GM23338 (cell line): Measurements from ENCODE around the gene CDH23. TPM values are rescaled to one million over a fixed set of nuclear protein-coding genes. Genes with fewer than 3 reads are reported as not detected.

Source experiments
- ATAC-seq: fragments of 200-7000 bp; cut with Tn5 transposase; 3 replicates; pipeline ENCODE4 v1.9.1; 2020
- DNase-seq: peaks from one replicate; pipeline ENCODE4 v3.0.0-alpha.2; 2015; ENCODE audit warnings: low spot score
- H2AFZ ChIP-seq: fragments of 200-600 bp; sonication (generic); 2 replicates; pipeline ENCODE4 v1.8.0; 2016; ENCODE audit warnings: antibody characterized with exemption, mild to moderate bottlenecking, moderate library complexity
- H3F3A ChIP-seq: fragments of 200-600 bp; sonication (generic); replicated peaks from 2 replicates; pipeline ENCODE4 v1.8.0; 2017; ENCODE audit warnings: antibody characterized with exemption, mixed run types, low read depth
- H3K27ac ChIP-seq: fragments of 200-600 bp; sonication (generic); 2 replicates; pipeline ENCODE4 v1.6.1; 2016; ENCODE audit warnings: low read depth
- H3K27me3 ChIP-seq: fragments of 200-600 bp; sonication (generic); 2 replicates; pipeline ENCODE4 v1.8.0; 2016; ENCODE audit warnings: mild to moderate bottlenecking, mixed run types, moderate library complexity; ENCODE audit not compliant: insufficient read depth
- H3K36me3 ChIP-seq: fragments of 200-600 bp; sonication (generic); 2 replicates; pipeline ENCODE4 v1.8.0; 2016; ENCODE audit warnings: mild to moderate bottlenecking; ENCODE audit not compliant: insufficient read depth
- H3K4me1 ChIP-seq: fragments of 200-600 bp; sonication (generic); 2 replicates; pipeline ENCODE4 v1.8.0; 2016; ENCODE audit warnings: mild to moderate bottlenecking, moderate library complexity; ENCODE audit not compliant: insufficient read depth
- H3K4me2 ChIP-seq: fragments of 200-600 bp; sonication (generic); 2 replicates; pipeline ENCODE4 v1.7.1; 2017; ENCODE audit warnings: mixed run types
- H3K4me3 ChIP-seq: fragments of 200-600 bp; sonication (generic); 2 replicates; pipeline ENCODE4 v1.6.1; 2016; ENCODE audit warnings: mixed run types
- H3K79me2 ChIP-seq: fragments of 200-600 bp; sonication (generic); replicated peaks from 2 replicates; pipeline ENCODE4 v1.8.0; 2017; ENCODE audit warnings: mild to moderate bottlenecking; ENCODE audit not compliant: insufficient read depth
- H3K9me2 ChIP-seq: fragments of 200-600 bp; sonication (generic); 2 replicates; pipeline ENCODE4 v1.8.0; 2017; ENCODE audit not compliant: insufficient read depth
- H4K20me1 ChIP-seq: fragments of 200-600 bp; sonication (generic); replicated peaks from 2 replicates; pipeline ENCODE4 v1.8.0; 2017; ENCODE audit warnings: mild to moderate bottlenecking; ENCODE audit not compliant: insufficient read depth
- H3K27ac Mint-ChIP-seq: 2 replicates; pipeline ENCODE4 v1.8.0; 2020; ENCODE audit warnings: inconsistent platforms, mild to moderate bottlenecking, moderate library complexity, mixed read lengths
- H3K27me3 Mint-ChIP-seq: 3 replicates; pipeline ENCODE4 v1.8.0; 2022; ENCODE audit warnings: low read depth, mild to moderate bottlenecking, moderate library complexity, mixed read lengths, inconsistent platforms; ENCODE audit not compliant: insufficient read depth, poor library complexity
- H3K36me3 Mint-ChIP-seq: 3 replicates; pipeline ENCODE4 v1.8.0; 2021; ENCODE audit warnings: low read depth, mild to moderate bottlenecking, inconsistent platforms, moderate library complexity, mixed read lengths
- H3K4me1 Mint-ChIP-seq: 3 replicates; pipeline ENCODE4 v1.8.0; 2020; ENCODE audit warnings: mild to moderate bottlenecking, inconsistent platforms, mixed read lengths
- H3K4me3 Mint-ChIP-seq: 3 replicates; pipeline ENCODE4 v1.8.0; 2021; ENCODE audit warnings: moderate library complexity, mild to moderate bottlenecking, inconsistent platforms, mixed read lengths
- H3K9me3 Mint-ChIP-seq: 3 replicates; pipeline ENCODE4 v1.8.0; 2020; ENCODE audit warnings: moderate library complexity, mild to moderate bottlenecking, inconsistent platforms, mixed read lengths
- CREB1 ChIP-seq: fragments of 250-450 bp; sonication (Bioruptor Pico); IDR thresholded peaks from 2 replicates; pipeline ENCODE4 v1.5.0; 2020; ENCODE audit warnings: low read depth, mild to moderate bottlenecking, moderate library complexity
- EZH2 ChIP-seq: fragments of 200-600 bp; sonication (generic); IDR thresholded peaks from one replicate; pipeline ENCODE4 v1.8.0; 2017; ENCODE audit warnings: antibody characterized with exemption, mild to moderate bottlenecking, low read depth; ENCODE audit not compliant: unreplicated experiment
- EZH2phosphoT487 ChIP-seq: fragments of 200-600 bp; sonication (generic); IDR thresholded peaks from one replicate; pipeline ENCODE4 v1.8.1; 2018; ENCODE audit warnings: antibody characterized with exemption; ENCODE audit not compliant: unreplicated experiment
- JUNB ChIP-seq: IDR thresholded peaks from one replicate; pipeline ENCODE4 v1.6.1; 2016; ENCODE audit warnings: antibody characterized with exemption; ENCODE audit not compliant: unreplicated experiment
- NANOG ChIP-seq: IDR thresholded peaks from 2 replicates; pipeline ENCODE4 v1.6.1; 2016; ENCODE audit warnings: antibody characterized with exemption, borderline replicate concordance
- POLR2AphosphoS5 ChIP-seq: IDR thresholded peaks from 2 replicates; pipeline ENCODE4 v1.6.1; 2016; ENCODE audit warnings: antibody characterized with exemption, low read depth
- STAT1 ChIP-seq: IDR thresholded peaks from one replicate; pipeline ENCODE4 v1.6.1; 2016; ENCODE audit warnings: antibody characterized with exemption; ENCODE audit not compliant: unreplicated experiment
- ZNF114 ChIP-seq: fragments of 250-450 bp; sonication (Bioruptor Pico); IDR thresholded peaks from 2 replicates; pipeline ENCODE4 v1.5.0; 2020; ENCODE audit warnings: mild to moderate bottlenecking, moderate library complexity
- ZNF331 ChIP-seq: fragments of 250-450 bp; sonication (Bioruptor Pico); IDR thresholded peaks from 2 replicates; pipeline ENCODE4 v1.5.0; 2020; ENCODE audit warnings: low read depth, mild to moderate bottlenecking, moderate library complexity
- polyA plus RNA-seq: library from polyadenylated mRNA; unstranded; fragments of >200 nt; fragmentation: Nextera tagmentation; extraction: Ambion mirVana; gene quantifications from 2 replicates; pipeline ENCODE4 v1.2.1, GENCODE V29; 2016
- total RNA-seq: library from RNA; depleted of rRNA; stranded (reverse); fragments of >200 nt; shearing (Covaris generic); gene quantifications from 2 replicates; pipeline ENCODE4 v1.2.3, GENCODE V29; 2014
- TF ChIP-seq, protein P1 (sequence below): fragments of 250-450 bp; sonication (Bioruptor Pico); IDR thresholded peaks from 2 replicates; pipeline ENCODE4 v1.5.0; 2020; ENCODE audit warnings: mild to moderate bottlenecking, moderate library complexity
- TF ChIP-seq, protein P2 (sequence below): IDR thresholded peaks from 2 replicates; pipeline ENCODE4 v1.6.1; 2016; ENCODE audit warnings: antibody characterized with exemption
- TF ChIP-seq, protein P3 (sequence below): IDR thresholded peaks from one replicate; pipeline ENCODE4 v1.6.1; 2018; ENCODE audit warnings: antibody characterized with exemption; ENCODE audit not compliant: unreplicated experiment
- TF ChIP-seq, protein P4 (sequence below), 2 experiments: fragments of 200-600 bp in 1 of 2; sonication (generic) in 1 of 2; conservative IDR thresholded peaks; 2 replicates each; pipeline versions ENCODE4 v1.5.1 to v1.6.1; 2016 to 2017; ENCODE audit warnings: antibody characterized with exemption in 2 of 2, low read depth in 2 of 2, mild to moderate bottlenecking in 2 of 2, moderate library complexity in 1 of 2

Gene CDH23
- total and polyA plus RNA-seq, 2 experiments from 2014 or later = 0.95 to 4.3 TPM

DNA sequence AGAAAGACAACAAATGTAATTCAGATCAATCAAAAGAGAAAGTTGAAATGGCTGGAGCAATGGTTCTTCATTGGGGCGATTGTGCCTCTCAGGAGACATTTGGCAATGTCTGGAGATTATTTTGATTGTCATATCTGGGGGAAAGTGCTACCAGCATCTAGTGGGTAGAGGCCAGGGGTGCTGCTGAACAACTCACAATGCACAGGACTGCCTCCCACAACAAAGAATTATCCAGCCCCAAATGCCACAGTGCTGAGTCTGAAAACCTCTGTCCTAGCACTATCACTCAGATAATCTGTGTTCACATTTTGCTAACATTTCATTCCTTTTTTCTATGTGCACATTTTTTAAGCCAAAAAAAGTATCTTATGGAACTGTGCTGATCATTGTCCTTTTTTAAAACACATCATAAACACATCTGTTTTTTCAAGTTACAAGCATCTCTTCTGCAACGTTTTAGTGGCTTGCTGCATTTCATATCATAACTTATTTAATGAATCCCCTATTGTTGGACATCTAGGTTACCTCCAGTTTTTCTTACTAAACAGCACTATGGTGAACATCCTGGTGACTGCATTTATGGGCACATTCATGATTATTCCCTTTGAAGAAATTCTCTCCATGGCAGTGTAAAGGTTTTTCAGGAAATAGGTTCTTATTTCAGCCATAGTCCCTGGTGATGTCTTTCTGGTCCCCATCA lies 208.7 kb downstream of the CDH23 start:
- Mint-ChIP-seq H3K4me1 (peaks cover 35% of the 10 kb centered on the region), H3K9me3 (no peaks in the 10 kb centered on the region)
- H3K79me2 ChIP-seq = no peaks in the 10 kb centered on the region

More for the DNA sequence above, 208.7 kb downstream of the CDH23 start:
- Mint-ChIP-seq H3K27me3 (peaks cover 3% of the 10 kb centered on the region), H3K27ac (no peak overlapping the region), H3K4me3 (no peak overlapping the region), H3K36me3 (no peaks in the 10 kb centered on the region)
- Histone ChIP-seq H2AFZ (no peak overlapping the region), H4K20me1 (no peaks in the 10 kb centered on the region), H3K4me3 (no peak overlapping the region), H3K4me1 (no peaks in the 10 kb centered on the region; the same call in 1 of the 2 replicates), H3F3A (no peaks in the 10 kb centered on the region), H3K27me3 (no peaks in the 10 kb centered on the region), H3K27ac (no peak overlapping the region), H3K4me2 (no peak overlapping the region), H3K36me3 (no peaks in the 10 kb centered on the region), H3K9me2 (no peaks in the 10 kb centered on the region)
- no peak for DNase-seq
- TF ChIP-seq ZNF331 (CRISPR knock-in tag) (no peak), EZH2phosphoT487 (no peak), NANOG (no peak), CREB1 (CRISPR knock-in tag) (no peak), ZNF114 (CRISPR knock-in tag) (no peak), EZH2 (no peak), POLR2AphosphoS5 (no peak), JUNB (no peak), STAT1 (no peak)
- TF ChIP-seq, protein P1, sequence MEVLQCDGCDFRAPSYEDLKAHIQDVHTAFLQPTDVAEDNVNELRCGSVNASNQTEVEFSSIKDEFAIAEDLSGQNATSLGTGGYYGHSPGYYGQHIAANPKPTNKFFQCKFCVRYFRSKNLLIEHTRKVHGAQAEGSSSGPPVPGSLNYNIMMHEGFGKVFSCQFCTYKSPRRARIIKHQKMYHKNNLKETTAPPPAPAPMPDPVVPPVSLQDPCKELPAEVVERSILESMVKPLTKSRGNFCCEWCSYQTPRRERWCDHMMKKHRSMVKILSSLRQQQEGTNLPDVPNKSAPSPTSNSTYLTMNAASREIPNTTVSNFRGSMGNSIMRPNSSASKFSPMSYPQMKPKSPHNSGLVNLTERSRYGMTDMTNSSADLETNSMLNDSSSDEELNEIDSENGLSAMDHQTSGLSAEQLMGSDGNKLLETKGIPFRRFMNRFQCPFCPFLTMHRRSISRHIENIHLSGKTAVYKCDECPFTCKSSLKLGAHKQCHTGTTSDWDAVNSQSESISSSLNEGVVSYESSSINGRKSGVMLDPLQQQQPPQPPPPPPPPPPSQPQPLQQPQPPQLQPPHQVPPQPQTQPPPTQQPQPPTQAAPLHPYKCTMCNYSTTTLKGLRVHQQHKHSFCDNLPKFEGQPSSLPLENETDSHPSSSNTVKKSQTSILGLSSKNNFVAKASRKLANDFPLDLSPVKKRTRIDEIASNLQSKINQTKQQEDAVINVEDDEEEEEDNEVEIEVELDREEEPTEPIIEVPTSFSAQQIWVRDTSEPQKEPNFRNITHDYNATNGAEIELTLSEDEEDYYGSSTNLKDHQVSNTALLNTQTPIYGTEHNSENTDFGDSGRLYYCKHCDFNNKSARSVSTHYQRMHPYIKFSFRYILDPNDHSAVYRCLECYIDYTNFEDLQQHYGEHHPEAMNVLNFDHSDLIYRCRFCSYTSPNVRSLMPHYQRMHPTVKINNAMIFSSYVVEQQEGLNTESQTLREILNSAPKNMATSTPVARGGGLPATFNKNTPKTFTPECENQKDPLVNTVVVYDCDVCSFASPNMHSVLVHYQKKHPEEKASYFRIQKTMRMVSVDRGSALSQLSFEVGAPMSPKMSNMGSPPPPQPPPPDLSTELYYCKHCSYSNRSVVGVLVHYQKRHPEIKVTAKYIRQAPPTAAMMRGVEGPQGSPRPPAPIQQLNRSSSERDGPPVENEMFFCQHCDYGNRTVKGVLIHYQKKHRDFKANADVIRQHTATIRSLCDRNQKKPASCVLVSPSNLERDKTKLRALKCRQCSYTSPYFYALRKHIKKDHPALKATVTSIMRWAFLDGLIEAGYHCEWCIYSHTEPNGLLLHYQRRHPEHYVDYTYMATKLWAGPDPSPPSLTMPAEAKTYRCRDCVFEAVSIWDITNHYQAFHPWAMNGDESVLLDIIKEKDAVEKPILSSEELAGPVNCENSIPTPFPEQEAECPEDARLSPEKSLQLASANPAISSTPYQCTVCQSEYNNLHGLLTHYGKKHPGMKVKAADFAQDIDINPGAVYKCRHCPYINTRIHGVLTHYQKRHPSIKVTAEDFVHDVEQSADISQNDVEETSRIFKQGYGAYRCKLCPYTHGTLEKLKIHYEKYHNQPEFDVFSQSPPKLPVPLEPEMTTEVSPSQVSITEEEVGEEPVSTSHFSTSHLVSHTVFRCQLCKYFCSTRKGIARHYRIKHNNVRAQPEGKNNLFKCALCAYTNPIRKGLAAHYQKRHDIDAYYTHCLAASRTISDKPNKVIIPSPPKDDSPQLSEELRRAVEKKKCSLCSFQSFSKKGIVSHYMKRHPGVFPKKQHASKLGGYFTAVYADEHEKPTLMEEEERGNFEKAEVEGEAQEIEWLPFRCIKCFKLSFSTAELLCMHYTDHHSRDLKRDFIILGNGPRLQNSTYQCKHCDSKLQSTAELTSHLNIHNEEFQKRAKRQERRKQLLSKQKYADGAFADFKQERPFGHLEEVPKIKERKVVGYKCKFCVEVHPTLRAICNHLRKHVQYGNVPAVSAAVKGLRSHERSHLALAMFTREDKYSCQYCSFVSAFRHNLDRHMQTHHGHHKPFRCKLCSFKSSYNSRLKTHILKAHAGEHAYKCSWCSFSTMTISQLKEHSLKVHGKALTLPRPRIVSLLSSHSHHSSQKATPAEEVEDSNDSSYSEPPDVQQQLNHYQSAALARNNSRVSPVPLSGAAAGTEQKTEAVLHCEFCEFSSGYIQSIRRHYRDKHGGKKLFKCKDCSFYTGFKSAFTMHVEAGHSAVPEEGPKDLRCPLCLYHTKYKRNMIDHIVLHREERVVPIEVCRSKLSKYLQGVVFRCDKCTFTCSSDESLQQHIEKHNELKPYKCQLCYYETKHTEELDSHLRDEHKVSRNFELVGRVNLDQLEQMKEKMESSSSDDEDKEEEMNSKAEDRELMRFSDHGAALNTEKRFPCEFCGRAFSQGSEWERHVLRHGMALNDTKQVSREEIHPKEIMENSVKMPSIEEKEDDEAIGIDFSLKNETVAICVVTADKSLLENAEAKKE (CRISPR knock-in tag) = no peak
- TF ChIP-seq, protein P2, sequence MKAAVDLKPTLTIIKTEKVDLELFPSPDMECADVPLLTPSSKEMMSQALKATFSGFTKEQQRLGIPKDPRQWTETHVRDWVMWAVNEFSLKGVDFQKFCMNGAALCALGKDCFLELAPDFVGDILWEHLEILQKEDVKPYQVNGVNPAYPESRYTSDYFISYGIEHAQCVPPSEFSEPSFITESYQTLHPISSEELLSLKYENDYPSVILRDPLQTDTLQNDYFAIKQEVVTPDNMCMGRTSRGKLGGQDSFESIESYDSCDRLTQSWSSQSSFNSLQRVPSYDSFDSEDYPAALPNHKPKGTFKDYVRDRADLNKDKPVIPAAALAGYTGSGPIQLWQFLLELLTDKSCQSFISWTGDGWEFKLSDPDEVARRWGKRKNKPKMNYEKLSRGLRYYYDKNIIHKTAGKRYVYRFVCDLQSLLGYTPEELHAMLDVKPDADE = no peak
- TF ChIP-seq, protein P3, sequence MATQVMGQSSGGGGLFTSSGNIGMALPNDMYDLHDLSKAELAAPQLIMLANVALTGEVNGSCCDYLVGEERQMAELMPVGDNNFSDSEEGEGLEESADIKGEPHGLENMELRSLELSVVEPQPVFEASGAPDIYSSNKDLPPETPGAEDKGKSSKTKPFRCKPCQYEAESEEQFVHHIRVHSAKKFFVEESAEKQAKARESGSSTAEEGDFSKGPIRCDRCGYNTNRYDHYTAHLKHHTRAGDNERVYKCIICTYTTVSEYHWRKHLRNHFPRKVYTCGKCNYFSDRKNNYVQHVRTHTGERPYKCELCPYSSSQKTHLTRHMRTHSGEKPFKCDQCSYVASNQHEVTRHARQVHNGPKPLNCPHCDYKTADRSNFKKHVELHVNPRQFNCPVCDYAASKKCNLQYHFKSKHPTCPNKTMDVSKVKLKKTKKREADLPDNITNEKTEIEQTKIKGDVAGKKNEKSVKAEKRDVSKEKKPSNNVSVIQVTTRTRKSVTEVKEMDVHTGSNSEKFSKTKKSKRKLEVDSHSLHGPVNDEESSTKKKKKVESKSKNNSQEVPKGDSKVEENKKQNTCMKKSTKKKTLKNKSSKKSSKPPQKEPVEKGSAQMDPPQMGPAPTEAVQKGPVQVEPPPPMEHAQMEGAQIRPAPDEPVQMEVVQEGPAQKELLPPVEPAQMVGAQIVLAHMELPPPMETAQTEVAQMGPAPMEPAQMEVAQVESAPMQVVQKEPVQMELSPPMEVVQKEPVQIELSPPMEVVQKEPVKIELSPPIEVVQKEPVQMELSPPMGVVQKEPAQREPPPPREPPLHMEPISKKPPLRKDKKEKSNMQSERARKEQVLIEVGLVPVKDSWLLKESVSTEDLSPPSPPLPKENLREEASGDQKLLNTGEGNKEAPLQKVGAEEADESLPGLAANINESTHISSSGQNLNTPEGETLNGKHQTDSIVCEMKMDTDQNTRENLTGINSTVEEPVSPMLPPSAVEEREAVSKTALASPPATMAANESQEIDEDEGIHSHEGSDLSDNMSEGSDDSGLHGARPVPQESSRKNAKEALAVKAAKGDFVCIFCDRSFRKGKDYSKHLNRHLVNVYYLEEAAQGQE = no peak
- TF ChIP-seq, protein P4, sequence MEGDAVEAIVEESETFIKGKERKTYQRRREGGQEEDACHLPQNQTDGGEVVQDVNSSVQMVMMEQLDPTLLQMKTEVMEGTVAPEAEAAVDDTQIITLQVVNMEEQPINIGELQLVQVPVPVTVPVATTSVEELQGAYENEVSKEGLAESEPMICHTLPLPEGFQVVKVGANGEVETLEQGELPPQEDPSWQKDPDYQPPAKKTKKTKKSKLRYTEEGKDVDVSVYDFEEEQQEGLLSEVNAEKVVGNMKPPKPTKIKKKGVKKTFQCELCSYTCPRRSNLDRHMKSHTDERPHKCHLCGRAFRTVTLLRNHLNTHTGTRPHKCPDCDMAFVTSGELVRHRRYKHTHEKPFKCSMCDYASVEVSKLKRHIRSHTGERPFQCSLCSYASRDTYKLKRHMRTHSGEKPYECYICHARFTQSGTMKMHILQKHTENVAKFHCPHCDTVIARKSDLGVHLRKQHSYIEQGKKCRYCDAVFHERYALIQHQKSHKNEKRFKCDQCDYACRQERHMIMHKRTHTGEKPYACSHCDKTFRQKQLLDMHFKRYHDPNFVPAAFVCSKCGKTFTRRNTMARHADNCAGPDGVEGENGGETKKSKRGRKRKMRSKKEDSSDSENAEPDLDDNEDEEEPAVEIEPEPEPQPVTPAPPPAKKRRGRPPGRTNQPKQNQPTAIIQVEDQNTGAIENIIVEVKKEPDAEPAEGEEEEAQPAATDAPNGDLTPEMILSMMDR (conservative IDR thresholded peaks at IDR 0.05; ENCODE audit: low read depth in 2 of 2) = no peak
- ATAC-seq = no peak
